Posterior vena cava (tissue), 2 donors: Measurements from ENCODE around the gene TNFRSF11A. TPM values are rescaled to one million over a fixed set of nuclear protein-coding genes. Genes with fewer than 3 reads are reported as not detected.

ENCODE experiments used
- DNase-seq: peaks from one replicate; pipeline ENCODE4 v3.0.0-alpha.2; 2020; ENCODE audit warnings: low spot score
- intact Hi-C, 2 donors: fragments of 100-400 bp; cut with DNase I; formaldehyde crosslinking; loops; one replicate each; pipeline versions ENCODE4 v1.14.1 to v1.14.2; 2022 to 2023
- long read RNA-seq, 2 donors: library from polyadenylated mRNA; unstranded; transcript quantifications; one replicate each; pipeline ENCODE4 v2.0.0, GENCODE V29; 2020 to 2021
- total RNA-seq, 2 donors: library from RNA; stranded (reverse); fragmentation: NEBNext Ultra II Directional; extraction: Animal tissue kit (Norgen Biotek cat#: 25700); gene quantifications; one replicate each; pipeline ENCODE4 v1.2.1, GENCODE V29; 2021
- donor health status: DM: yes; HTN: yes; CAD: no.
- donor health status: DM: yes; HTN: yes; CAD: no.

Gene TNFRSF11A
- 10 to 100 TPM in 1 of 2 donors, 1 to 10 TPM in 1; 7.2 to 11.1 TPM for total RNA-seq
- long read RNA-seq, donor 1 = 0 reads
- long read RNA-seq, donor 2, partial matches to known transcripts = 0 of 4 reads
- long read RNA-seq, donor 2, other reads (novel, unspliced or antisense) = 4 of 4 reads

GRCh38 chr18:62324917-62325805 is at the start of gene TNFRSF11A:
Gene TNFRSF11A, plus strand, starts transcription at chr18:62325310. Its CDS starts 43 bp downstream, at chr18:62325353.
- DNase-seq = no peak
- intact Hi-C loops = no loop called here

GRCh38 chr18:62277045-62277444 is 48.1 kb upstream of the TNFRSF11A start:
- intact Hi-C loops = no loop called here
- DNase-seq = no peak

- DNase-seq = no peak
- intact Hi-C loops = no loop called here
These were observed 45.5 kb upstream of the TNFRSF11A start for GRCh38 chr18:62279561-62279960.

DNA sequence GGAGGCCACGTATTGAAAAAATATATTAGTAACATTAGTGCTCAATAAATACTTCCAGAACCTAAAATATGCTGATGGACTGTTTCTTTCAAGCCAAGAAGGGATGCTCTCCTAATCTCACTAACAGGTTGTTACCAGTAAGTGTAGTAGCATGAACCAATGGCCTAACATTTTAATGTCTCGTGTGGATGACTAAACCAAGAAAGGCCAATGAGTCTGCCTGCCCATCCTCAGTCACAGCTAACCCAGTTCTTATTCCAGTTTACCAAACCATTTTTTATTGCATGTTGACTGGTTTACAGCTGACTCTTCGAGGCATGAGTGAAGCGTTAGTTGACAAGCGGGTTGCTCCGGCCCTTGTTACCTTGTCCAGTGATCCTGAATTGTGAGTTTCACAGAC is 45.1 kb upstream of the TNFRSF11A start:
- intact Hi-C loops = no loop called here
- no peak for DNase-seq

- no peak for DNase-seq
- intact Hi-C loops = no loop called here
These were observed 44.3 kb upstream of the TNFRSF11A start for GRCh38 chr18:62280786-62281185.

GRCh38 chr18:62281684-62282083 is 43.4 kb upstream of the TNFRSF11A start:
- DNase-seq = no peak
- intact Hi-C loops = no loop called here

DNA sequence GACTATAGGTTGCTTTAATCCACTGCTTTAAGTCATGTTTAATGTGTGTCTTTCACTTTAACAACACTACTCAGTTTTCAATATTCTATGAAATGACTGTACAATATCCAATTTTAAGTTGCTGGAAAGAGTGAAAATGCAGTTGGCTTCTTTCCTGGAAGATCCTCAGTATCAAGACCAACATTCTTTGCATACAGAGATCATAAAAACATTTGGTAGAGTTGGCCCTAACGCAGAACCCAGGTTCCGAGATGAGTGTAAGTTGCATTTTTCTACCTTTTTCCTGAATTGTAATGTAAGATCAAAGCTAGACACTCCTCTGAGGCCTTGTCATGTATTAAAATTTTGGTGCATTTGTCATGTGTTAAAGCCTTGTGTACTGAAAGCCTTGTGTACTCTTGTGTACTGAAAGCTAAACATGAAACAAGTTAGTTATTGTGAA is 42.9 kb upstream of the TNFRSF11A start:
- DNase-seq = no peak
- intact Hi-C loops = no loop called here

DNA sequence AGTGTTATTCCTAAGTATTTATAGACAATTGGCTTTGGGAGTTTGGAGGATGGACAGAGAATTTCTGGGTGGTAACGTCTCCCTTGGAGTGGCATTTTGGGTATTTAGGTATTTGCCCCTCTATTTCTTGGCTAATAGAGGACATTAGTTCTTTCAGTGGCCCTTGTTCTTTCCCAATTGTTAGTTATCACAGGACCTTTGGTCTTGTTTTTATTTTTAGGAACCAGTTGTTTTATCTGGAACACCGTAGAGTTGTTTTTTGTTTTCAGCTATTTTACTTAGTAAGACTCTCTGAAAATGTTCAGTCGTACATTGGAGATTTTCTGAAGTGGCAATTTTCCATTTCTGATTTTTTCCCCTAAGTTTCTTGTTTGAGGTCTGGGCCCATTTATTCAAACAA is 40.5 kb upstream of the TNFRSF11A start:
- intact Hi-C loops = no loop called here
- no peak for DNase-seq

DNA sequence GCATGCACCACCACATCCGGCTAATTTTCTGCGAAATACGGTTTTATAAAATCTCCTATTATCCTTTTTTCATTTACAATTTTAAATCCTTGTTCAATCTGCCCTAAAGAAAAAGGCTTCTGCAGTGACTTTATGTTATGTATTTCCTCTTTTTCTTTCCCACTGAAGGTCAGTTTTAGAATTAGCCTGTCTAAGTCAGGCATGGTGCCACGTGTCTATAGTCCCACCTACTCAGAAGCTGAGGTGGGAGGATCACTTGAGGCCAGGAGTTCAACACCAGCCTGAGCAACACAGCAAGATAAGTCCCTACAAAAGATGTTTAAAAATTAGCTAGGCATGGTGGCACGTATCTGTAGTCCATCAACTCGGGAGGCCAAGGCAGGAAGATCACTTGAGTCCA is 39.8 kb upstream of the TNFRSF11A start:
- intact Hi-C loops = no loop called here
- no peak for DNase-seq

- intact Hi-C loops = no loop called here
- no peak for DNase-seq
These were observed 37.1 kb upstream of the TNFRSF11A start for GRCh38 chr18:62287781-62288664.

- DNase-seq = no peak
- intact Hi-C loops = no loop called here
These were observed 36.5 kb upstream of the TNFRSF11A start for GRCh38 chr18:62288665-62289008.

DNA sequence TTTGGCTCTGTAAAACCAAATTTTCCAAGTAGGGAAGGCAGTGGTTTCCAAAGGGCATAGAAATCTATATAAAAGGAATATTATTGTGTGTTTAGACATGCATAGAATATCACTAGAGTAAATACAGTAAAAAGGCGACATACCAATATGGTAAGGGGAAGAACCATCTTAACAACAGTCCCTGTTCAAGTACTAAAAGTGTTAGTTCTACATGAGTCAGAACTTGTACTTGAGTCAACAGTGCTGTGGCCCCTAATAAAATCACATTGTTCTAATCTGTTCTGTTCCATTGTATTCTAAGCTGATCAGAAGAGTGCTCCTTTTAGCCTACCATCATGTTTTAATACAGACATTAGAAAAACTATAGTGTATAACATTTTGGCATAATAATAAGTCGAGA is 36.1 kb upstream of the TNFRSF11A start:
- intact Hi-C loops = no loop called here
- DNase-seq = no peak

- no peak for DNase-seq
- intact Hi-C loops = no loop called here
These were observed 31.0 kb upstream of the TNFRSF11A start for GRCh38 chr18:62294073-62294472.

DNA sequence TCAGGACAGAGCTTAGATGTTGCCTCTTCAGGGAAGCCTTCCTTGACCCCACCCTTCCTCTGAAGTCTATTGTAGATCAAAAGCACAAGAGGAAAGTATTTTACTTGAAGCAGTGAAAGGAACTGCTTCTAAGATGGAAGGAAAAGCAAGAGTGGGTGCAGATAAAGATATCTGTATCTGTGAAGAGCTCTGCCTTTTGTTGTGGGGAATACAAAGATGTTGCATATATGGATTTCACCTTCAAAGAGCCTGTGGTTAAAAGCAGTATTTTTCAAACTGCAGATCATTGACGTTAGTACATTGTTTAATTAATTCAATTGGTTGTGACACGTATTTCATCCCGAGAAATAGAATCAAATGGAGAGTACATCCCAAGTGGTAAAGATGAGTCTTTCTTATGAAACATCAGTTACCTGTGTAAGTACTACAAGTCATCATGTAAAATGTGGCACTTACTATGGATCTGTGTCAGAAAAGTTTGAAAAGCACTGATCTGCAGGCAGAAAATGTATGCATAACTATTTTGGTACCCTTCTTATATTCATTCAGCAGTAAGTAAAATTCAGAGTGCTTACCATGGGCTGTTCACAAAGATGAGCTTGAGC is 24.6 kb upstream of the TNFRSF11A start:
- no peak for DNase-seq
- intact Hi-C loops = no loop called here

- intact Hi-C loops = no loop called here
- no peak for DNase-seq
These were observed 23.8 kb upstream of the TNFRSF11A start for GRCh38 chr18:62301322-62301721.

- DNase-seq = no peak
- intact Hi-C loops = no loop called here
These were observed 12.3 kb upstream of the TNFRSF11A start for GRCh38 chr18:62312851-62313250.

- intact Hi-C loops = no loop called here
These were observed 6.6 kb upstream of the TNFRSF11A start for GRCh38 chr18:62318228-62319180.

GRCh38 chr18:62321201-62321600 is 3.9 kb upstream of the TNFRSF11A start:
- DNase-seq = no peak
- intact Hi-C loops = no loop called here

More at GRCh38 chr18:62318228-62319180, 6.6 kb upstream of the TNFRSF11A start:
- DNase-seq = no peak
